M059J (cell line): ENCODE results near the gene ERFL. TPM values are rescaled to one million over a fixed set of nuclear protein-coding genes. Genes with fewer than 3 reads are reported as not detected.

ENCODE experiments used
- DNase-seq: peaks from one replicate; pipeline ENCODE4 v3.0.0-alpha.2; 2012; ENCODE audit warnings: low read depth
- total RNA-seq: library from RNA; depleted of rRNA; stranded (reverse); fragments of >200 nt; shearing (Covaris generic); gene quantifications from 2 replicates; pipeline ENCODE4 v1.2.3, GENCODE V29; 2014

Gene ERFL
- total RNA-seq, 1 experiment from 2014 or later = not detected

GRCh38 chr19:41913538-41914423, 14.5 kb downstream of the ERFL start:
- no peak for DNase-seq

DNA sequence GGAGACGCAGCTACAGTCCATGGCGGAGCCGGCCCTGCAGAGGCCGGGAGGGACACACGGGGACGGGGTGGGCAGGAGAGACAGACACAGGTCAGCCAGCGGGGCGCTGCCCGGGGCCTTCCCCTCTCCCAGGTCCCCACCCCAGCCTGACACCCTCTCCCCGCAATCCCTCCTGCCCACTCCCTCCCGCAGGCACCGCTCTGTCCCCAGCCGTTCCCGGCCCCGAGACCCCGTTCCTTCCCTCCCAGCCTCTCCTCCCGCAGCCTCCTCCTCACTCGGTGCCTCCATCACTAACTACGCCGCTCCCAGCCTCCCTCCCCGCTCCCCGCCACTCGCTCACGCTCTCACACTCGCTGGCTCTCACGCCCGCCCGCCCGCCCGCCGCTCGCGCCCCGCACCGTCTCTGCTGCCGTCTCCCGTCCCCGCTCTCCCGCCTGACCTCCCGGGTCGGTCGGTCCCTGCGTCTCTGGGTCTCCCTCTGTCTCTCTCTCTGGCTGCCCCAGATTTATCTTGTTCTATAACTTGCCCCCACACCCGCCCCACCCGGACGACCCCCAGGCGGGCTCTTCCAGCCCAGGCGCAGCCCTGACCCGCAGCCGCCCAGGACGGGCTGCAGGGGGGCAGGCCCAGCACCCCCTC, 15.2 kb downstream of the ERFL start:
- DNase-seq = no peak

DNA sequence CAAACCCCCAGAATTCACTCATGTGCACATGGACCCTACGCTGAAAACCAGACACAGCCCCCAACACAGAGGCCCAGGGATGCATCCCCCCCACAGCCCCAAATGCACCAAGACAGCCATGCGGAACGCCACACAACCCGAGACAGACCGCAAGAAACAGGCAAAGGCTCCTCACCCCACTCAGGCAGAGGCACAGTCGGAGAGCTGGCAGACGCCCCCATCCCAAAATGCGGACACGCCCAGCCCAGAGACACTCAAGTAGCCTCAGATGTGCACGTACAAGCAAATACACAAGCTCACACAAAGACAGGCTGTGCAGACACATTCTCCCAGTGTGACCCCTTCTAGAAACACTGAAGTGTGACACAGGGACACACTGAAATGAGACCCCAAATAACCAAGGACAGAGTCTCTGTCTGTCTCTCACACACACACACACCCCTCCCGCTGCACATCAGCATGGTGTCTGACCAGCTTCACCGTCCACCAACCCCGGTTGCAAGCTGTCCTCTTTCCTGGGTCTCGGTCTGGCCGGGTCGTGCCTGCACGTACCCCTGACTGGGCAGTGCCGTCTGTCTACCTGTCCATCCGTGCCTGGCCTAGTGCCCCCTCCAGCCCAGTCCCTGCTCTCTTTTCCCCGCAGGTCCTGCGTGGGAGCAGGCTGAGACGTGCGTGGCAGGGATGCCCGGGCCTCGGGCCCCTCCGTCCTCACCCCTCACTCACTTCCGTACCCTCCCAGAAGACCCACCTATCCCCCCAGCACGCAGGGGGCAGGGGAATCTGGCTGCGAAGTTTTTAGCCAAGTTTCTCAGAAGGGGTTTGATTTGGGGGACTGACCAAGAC, 16.1 kb downstream of the ERFL start:
- DNase-seq = no peak

- DNase-seq = no peak
Observed at GRCh38 chr19:41910992-41911888, 17.0 kb downstream of the ERFL start.

DNA sequence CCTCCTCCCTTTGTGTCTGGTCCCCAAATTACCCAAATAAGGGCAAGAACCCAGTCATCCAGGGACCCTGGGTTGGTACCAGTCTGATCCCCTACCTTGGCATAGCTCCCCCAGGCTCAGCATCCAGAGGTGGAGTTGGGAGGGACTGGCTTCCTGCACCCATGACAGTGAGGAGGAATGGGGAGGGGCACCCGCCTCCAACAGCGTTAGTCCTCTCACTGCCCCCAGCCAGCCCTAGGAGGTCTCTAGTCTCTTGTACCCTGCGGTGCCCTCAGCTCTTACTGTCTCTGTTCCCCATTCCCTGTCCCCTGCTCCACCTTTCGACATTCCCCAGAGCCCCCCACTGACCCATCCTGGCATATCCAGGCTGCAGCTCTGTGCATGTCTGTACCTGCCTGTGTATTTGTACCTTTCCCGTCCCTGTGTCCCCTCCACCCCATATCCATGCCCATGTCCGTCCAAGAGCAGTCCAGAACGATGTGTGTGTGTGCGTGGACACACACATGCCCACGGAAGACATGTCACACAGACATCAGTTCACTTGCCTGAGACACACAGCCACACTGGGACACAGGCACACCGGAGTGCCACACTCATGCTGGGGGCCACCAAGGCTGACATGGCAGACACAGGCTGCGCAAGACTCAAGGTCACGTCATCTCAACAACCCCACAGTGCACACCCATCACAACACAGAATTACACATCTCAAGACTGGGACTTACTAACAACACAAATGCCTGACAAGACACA, 17.8 kb downstream of the ERFL start:
- DNase-seq = no peak

DNA sequence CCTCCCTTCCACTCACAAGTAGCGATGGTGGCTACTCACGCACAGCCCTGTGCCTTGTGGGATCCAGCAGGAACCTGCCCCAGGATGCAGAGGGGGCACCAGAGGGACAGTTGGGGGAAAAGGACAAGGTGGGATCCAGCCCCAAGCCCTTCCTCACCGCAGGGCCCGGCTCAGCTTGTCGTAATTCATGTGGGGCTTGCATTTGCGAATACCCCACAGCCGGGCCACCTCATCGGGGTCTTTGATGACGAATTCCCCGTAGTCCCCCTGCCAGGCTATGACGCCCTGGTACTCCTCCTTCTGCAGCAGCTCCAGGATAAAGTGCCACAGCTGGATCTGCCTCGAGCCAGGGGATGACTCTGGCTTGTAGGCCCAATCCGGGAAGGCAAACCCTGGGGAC, 18.5 kb downstream of the ERFL start:
- DNase-seq = no peak

DNA sequence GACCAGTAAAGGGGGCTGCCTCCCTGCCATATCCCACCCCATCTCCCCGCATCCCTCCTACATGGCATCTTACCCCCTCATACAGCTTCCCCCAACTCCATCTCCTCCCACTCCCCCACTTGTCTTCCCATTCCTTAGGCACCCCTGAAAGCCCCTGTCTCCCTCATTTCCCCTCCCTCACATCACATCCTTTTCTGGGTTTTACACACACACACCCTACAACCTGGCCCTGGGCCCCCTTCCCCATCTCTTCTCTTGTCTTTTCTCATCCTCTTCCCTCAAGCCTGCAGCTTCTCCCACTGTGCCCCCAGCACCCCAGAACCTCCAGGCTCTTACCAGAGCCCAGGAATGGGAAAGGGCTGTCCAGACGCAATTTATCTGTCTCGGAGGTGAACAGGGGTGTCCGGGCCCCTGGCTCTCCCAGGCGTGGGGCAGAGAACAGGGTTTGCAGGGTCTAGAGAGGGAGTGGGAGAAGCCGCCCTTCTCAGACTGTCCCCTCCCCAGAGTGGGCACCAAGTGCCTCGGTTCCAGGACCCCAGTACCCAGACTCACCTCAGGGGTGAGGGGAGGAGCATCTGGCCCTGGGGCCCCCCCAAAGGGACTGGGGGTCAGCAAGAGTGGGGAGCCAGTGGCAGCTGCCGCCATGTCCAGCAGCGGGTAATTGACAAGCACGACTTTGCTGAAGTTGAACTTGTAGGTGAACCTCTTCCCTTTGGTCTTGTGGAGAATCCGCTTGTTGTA, 19.4 kb downstream of the ERFL start:
- DNase-seq = no peak

GRCh38 chr19:41907994-41908615, 20.1 kb downstream of the ERFL start:
- DNase-seq = no peak

GRCh38 chr19:41906916-41907680, 21.2 kb downstream of the ERFL start:
- no peak for DNase-seq

GRCh38 chr19:41906271-41906670, 22.0 kb downstream of the ERFL start:
- no peak for DNase-seq

GRCh38 chr19:41905273-41906002, 22.8 kb downstream of the ERFL start:
- DNase-seq = no peak

DNA sequence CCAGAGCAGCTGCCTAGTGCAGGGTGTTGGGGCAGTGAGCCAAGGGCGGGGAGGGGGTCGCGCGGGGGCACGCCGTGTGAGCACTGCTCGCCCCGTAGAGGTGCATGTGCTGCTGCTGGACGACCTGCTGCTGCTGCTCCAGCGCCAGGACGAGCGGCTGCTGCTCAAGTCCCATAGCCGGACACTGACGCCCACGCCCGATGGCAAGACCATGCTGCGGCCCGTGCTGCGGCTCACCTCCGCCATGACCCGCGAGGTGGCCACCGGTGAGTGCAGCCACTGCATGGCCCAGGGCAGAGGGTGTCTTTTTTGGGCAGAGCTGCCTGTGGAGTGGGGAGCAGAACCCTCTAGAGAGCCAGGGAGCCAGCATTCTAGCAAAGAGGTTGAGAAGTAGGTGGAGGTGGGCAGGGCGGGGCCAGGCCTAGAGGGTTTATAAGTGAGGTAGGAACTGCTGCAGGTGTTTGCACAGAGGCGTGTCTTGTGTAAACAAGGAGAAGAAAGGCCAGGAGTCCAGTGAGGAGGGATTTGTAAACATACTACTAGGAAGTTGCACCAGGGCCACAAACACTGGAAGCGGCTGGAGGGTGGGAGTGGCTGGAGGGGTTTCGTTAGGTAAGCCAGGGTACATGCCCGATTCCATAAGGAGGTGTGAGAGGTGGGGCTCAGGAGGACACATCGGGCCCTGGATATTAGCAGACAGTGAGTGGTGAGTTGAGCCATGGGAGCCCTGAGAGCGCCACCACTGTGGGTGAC, 24.0 kb downstream of the ERFL start:
- DNase-seq = no peak

GRCh38 chr19:41903193-41903953, 24.9 kb downstream of the ERFL start:
- no peak for DNase-seq

DNA sequence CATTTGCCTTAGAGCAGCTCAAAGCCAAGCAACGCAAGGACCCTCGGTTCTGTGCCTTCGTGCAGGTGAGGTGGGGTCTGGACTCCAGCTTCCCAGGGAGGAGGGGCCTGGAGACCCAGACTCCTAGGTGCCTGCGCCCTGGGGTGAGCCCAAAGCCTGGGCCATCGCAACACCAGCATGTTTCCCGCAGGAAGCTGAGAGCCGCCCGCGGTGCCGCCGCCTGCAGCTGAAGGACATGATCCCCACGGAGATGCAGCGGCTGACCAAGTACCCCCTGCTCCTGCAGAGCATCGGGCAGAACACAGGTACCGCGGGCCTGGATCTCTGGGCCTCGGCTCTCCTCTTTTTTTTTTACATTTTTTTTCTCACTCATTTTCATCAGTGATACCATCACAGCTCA, 25.7 kb downstream of the ERFL start:
- DNase-seq = no peak

- no peak for DNase-seq
Observed at GRCh38 chr19:41901707-41902360, 26.4 kb downstream of the ERFL start.

- DNase-seq = no peak
Observed at GRCh38 chr19:41898235-41898634, 30.0 kb downstream of the ERFL start.
